ENCODE results near the gene SPG7. TPM values are rescaled to one million over a fixed set of nuclear protein-coding genes. Genes with fewer than 3 reads are reported as not detected.
"Not testable (repeated sequence)": the region's sequence is repeated elsewhere in the genome, so short reads cannot be mapped to it uniquely, and the experiment has no call there.

The SPG7 gene
- total RNA-seq, 1 experiment from 2014 or later, result 44.6 TPM

- Histone ChIP-seq H3K4me3 (ENCODE audit: low read length) (no peak overlapping the region), H3K9me2 (replicated peaks; ENCODE audit: insufficient read depth, low read length) (no peaks in the 10 kb centered on the region), H3K27ac (ENCODE audit: low read length) (no peak overlapping the region), H3K9me3 (ENCODE audit: low read length) (peaks cover 3% of the 10 kb centered on the region; the same call in 1 of the 2 replicates), H4K20me1 (ENCODE audit: insufficient read depth, low read depth, low read length) (no peaks in the 10 kb centered on the region), H3K27me3 (ENCODE audit: low read length) (no peaks in the 10 kb centered on the region), H3K79me2 (ENCODE audit: low read length) (no peaks in the 10 kb centered on the region), H3K4me1 (ENCODE audit: low read length) (no peaks in the 10 kb centered on the region), H3K9ac (ENCODE audit: low read length) (no peak overlapping the region), H3K36me3 (ENCODE audit: insufficient read depth, low read length) (no peaks in the 10 kb centered on the region), H2AFZ (ENCODE audit: low read length) (no peak overlapping the region), H3K4me2 (ENCODE audit: low read depth, low read length, poor library complexity, severe bottlenecking) (no peak overlapping the region)
- no peak for DNase-seq
Measured at GRCh38 chr16:89582614-89583196, 74.5 kb downstream of the SPG7 start.

- no peak overlapping the region for H3K4me3 ChIP-seq (ENCODE audit: low read length)
- H3K9me2 ChIP-seq (replicated peaks; ENCODE audit: insufficient read depth, low read length), result no peaks in the 10 kb centered on the region
- DNase-seq, result no peak
- H3K4me2 ChIP-seq (ENCODE audit: low read depth, low read length, poor library complexity, severe bottlenecking), result no peak overlapping the region
- H3K27me3 ChIP-seq (ENCODE audit: low read length), result no peaks in the 10 kb centered on the region
- H3K4me1 ChIP-seq (ENCODE audit: low read length), result no peaks in the 10 kb centered on the region
- no peak overlapping the region for H3K27ac ChIP-seq (ENCODE audit: low read length)
- H3K9me3 ChIP-seq (ENCODE audit: low read length), result peaks cover 3% of the 10 kb centered on the region; the same call in 1 of the 2 replicates
- no peaks in the 10 kb centered on the region for H4K20me1 ChIP-seq (ENCODE audit: insufficient read depth, low read depth, low read length)
- H2AFZ ChIP-seq (ENCODE audit: low read length), result no peak overlapping the region
- H3K36me3 ChIP-seq (ENCODE audit: insufficient read depth, low read length), result no peaks in the 10 kb centered on the region
- no peak overlapping the region for H3K9ac ChIP-seq (ENCODE audit: low read length)
- no peaks in the 10 kb centered on the region for H3K79me2 ChIP-seq (ENCODE audit: low read length)
Measured at GRCh38 chr16:89583197-89583894, 75.1 kb downstream of the SPG7 start.

- no peak overlapping the region for H3K27ac ChIP-seq (ENCODE audit: low read length)
- H3K9ac ChIP-seq (ENCODE audit: low read length), result no peak overlapping the region
- H3K4me2 ChIP-seq (ENCODE audit: low read depth, low read length, poor library complexity, severe bottlenecking), result no peak overlapping the region
- H3K9me3 ChIP-seq (ENCODE audit: low read length), result peaks cover 3% of the 10 kb centered on the region; the same call in 1 of the 2 replicates
- H3K36me3 ChIP-seq (ENCODE audit: insufficient read depth, low read length), result no peaks in the 10 kb centered on the region
- H4K20me1 ChIP-seq (ENCODE audit: insufficient read depth, low read depth, low read length), result no peaks in the 10 kb centered on the region
- H3K79me2 ChIP-seq (ENCODE audit: low read length), result no peaks in the 10 kb centered on the region
- H3K27me3 ChIP-seq (ENCODE audit: low read length), result no peaks in the 10 kb centered on the region
- no peak for DNase-seq
- H3K4me3 ChIP-seq (ENCODE audit: low read length), result no peak overlapping the region
- H3K9me2 ChIP-seq (replicated peaks; ENCODE audit: insufficient read depth, low read length), result no peaks in the 10 kb centered on the region
- H2AFZ ChIP-seq (ENCODE audit: low read length), result no peak overlapping the region
- H3K4me1 ChIP-seq (ENCODE audit: low read length), result no peaks in the 10 kb centered on the region
Measured at GRCh38 chr16:89583895-89584644, 75.9 kb downstream of the SPG7 start.

DNA sequence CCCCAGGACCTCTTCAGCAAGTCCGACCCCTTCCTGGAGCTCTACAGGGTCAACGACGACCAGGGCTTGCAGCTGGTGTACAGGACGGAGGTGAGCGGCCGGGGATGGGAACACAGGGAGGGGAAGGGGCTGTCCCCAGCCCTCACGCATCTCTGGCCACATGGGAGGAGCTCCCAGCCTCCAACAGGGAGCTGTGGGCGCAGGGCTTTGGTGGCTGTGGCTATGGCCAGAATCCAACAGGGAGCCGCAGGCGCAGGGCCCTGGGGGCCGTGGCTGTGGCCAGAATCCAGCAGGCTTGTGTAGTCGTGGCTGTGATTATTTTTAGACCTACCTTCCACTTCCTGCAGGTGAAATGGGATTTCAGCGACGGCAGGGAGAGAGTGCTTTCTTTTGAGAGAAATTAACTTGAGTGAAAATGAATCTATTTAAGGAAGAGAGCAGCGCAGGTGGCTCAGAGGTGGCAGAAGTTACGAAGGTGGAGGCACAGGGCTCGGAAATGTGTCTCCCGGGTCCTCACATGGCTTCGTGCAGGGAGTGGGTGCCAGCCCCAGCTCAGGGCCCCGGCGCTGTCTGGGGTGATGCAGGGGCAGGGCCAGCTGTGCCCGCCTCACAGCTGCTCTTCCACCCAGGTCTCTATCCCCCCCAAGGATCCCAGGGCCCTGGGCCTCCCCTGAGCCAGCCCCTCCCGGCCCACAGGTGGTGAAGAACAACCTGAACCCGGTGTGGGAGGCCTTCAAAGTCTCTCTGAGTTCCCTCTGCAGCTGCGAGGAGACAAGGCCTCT, 76.8 kb downstream of the SPG7 start:
- H3K27me3 ChIP-seq (ENCODE audit: low read length), result no peaks in the 10 kb centered on the region
- H2AFZ ChIP-seq (ENCODE audit: low read length), result no peak overlapping the region
- no peak overlapping the region for H3K9ac ChIP-seq (ENCODE audit: low read length)
- no peaks in the 10 kb centered on the region for H3K79me2 ChIP-seq (ENCODE audit: low read length)
- no peak for DNase-seq
- no peaks in the 10 kb centered on the region for H3K4me1 ChIP-seq (ENCODE audit: low read length)
- no peak overlapping the region for H3K27ac ChIP-seq (ENCODE audit: low read length)
- no peaks in the 10 kb centered on the region for H3K36me3 ChIP-seq (ENCODE audit: insufficient read depth, low read length)
- H3K9me2 ChIP-seq (replicated peaks; ENCODE audit: insufficient read depth, low read length), result no peaks in the 10 kb centered on the region
- H4K20me1 ChIP-seq (ENCODE audit: insufficient read depth, low read depth, low read length), result no peaks in the 10 kb centered on the region
- no peak overlapping the region for H3K4me2 ChIP-seq (ENCODE audit: low read depth, low read length, poor library complexity, severe bottlenecking)
- H3K4me3 ChIP-seq (ENCODE audit: low read length), result no peak overlapping the region
- peaks cover 3% of the 10 kb centered on the region; the same call in 1 of the 2 replicates for H3K9me3 ChIP-seq (ENCODE audit: low read length)

DNA sequence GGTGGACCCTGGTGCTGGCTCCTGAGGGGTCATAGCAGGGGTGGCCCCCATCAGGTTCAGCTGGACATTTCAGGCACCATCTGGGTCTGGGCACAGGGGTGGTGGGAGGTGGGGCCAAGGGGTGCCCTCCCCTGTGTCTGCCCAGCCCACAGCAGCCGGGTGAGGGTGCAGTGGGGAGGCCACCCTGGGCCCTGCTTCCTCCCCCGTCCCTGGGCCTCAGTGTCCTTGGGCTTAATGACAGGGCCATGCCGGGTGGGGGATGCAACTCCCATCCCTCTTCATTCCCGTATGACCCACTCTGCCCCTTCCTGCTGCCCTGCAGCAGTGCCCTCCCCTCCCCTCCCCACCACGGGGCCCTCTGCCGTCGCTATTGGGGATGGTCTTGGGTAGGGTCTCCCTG, 78.0 kb downstream of the SPG7 start:
- H3K4me2 ChIP-seq (ENCODE audit: low read depth, low read length, poor library complexity, severe bottlenecking), result no peak overlapping the region
- DNase-seq, result no peak

DNA sequence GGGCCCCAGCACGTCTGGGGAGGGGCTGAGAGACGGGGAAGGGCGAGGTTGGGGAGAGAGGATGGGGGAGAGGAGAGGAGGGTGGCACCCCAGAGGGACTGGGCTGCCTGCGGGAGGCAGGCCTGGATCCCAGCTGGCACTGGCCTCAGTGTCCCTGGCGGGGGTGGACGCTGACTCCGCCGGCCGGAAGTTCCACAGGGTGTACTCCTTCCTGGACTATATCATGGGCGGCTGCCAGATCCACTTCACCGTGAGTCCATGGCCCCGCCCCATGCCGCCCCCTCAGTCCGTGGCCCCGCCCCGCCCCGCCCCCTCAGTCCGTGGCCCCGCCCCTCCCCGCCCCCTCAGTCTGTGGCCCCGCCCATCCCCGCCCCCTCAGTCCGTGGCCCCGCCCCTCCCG, 78.7 kb downstream of the SPG7 start:
- no peaks in the 10 kb centered on the region for H3K9me2 ChIP-seq (replicated peaks; ENCODE audit: insufficient read depth, low read length)
- H3K36me3 ChIP-seq (ENCODE audit: insufficient read depth, low read length), result no peaks in the 10 kb centered on the region
- H3K4me2 ChIP-seq (ENCODE audit: low read depth, low read length, poor library complexity, severe bottlenecking), result no peak overlapping the region
- no peak overlapping the region for H3K4me3 ChIP-seq (ENCODE audit: low read length)
- H3K4me1 ChIP-seq (ENCODE audit: low read length), result no peaks in the 10 kb centered on the region
- H3K9me3 ChIP-seq (ENCODE audit: low read length), result no peaks in the 10 kb centered on the region
- no peak overlapping the region for H3K9ac ChIP-seq (ENCODE audit: low read length)
- H4K20me1 ChIP-seq (ENCODE audit: insufficient read depth, low read depth, low read length), result no peaks in the 10 kb centered on the region
- no peaks in the 10 kb centered on the region for H3K79me2 ChIP-seq (ENCODE audit: low read length)
- H3K27me3 ChIP-seq (ENCODE audit: low read length), result no peaks in the 10 kb centered on the region
- H2AFZ ChIP-seq (ENCODE audit: low read length), result no peak overlapping the region
- DNase-seq, result no peak
- no peak overlapping the region for H3K27ac ChIP-seq (ENCODE audit: low read length)

More for the DNA sequence above, 78.0 kb downstream of the SPG7 start:
- H3K36me3 ChIP-seq (ENCODE audit: insufficient read depth, low read length), result no peaks in the 10 kb centered on the region
- no peaks in the 10 kb centered on the region for H3K9me2 ChIP-seq (replicated peaks; ENCODE audit: insufficient read depth, low read length)
- no peaks in the 10 kb centered on the region for H4K20me1 ChIP-seq (ENCODE audit: insufficient read depth, low read depth, low read length)
- H3K9ac ChIP-seq (ENCODE audit: low read length), result no peak overlapping the region
- H3K27me3 ChIP-seq (ENCODE audit: low read length), result no peaks in the 10 kb centered on the region
- H3K27ac ChIP-seq (ENCODE audit: low read length), result no peak overlapping the region
- no peaks in the 10 kb centered on the region for H3K9me3 ChIP-seq (ENCODE audit: low read length)
- no peak overlapping the region for H2AFZ ChIP-seq (ENCODE audit: low read length)
- no peaks in the 10 kb centered on the region for H3K79me2 ChIP-seq (ENCODE audit: low read length)
- no peaks in the 10 kb centered on the region for H3K4me1 ChIP-seq (ENCODE audit: low read length)
- H3K4me3 ChIP-seq (ENCODE audit: low read length), result no peak overlapping the region

- H3K4me1 ChIP-seq (ENCODE audit: low read length); H3K36me3 ChIP-seq (ENCODE audit: insufficient read depth, low read length); DNase-seq; H3K79me2 ChIP-seq (ENCODE audit: low read length); H3K9me2 ChIP-seq (replicated peaks; ENCODE audit: insufficient read depth, low read length); H3K4me2 ChIP-seq (ENCODE audit: low read depth, low read length, poor library complexity, severe bottlenecking); H4K20me1 ChIP-seq (ENCODE audit: insufficient read depth, low read depth, low read length); H2AFZ ChIP-seq (ENCODE audit: low read length); H3K27ac ChIP-seq (ENCODE audit: low read length); H3K9ac ChIP-seq (ENCODE audit: low read length); H3K9me3 ChIP-seq (ENCODE audit: low read length); H3K4me3 ChIP-seq (ENCODE audit: low read length); H3K27me3 ChIP-seq (ENCODE audit: low read length): not testable (repeated sequence)
Measured at GRCh38 chr16:89587676-89588075, 79.5 kb downstream of the SPG7 start.

Data from Karpas-422 (cell line).